Measurements from ENCODE around the gene WBP1L.
"Not testable (repeated sequence)": the region's sequence is repeated elsewhere in the genome, so short reads cannot be mapped to it uniquely, and the experiment has no call there.

Gene WBP1L

DNA sequence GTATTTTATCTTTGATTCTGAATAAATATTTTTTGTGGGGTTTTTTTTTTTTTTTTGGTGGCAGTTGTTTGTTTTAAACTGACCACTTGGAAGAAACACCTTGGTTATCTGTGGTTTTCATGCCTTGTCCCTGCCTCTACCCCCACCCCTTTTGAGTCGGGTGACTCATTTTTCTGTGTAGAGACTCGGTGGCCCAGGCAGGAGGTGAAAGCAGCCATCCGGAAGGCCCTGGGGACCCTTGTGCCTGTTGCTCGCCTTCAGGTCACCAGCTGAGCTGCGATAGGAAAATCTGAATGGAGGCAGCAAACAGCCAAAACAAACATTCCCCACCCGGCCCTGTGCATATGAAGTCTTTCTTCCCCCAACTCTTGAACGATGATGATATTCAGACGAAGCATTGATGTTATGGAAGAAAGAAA is 70.7 kb downstream of the WBP1L start:
- DNase-seq: no peak

DNA sequence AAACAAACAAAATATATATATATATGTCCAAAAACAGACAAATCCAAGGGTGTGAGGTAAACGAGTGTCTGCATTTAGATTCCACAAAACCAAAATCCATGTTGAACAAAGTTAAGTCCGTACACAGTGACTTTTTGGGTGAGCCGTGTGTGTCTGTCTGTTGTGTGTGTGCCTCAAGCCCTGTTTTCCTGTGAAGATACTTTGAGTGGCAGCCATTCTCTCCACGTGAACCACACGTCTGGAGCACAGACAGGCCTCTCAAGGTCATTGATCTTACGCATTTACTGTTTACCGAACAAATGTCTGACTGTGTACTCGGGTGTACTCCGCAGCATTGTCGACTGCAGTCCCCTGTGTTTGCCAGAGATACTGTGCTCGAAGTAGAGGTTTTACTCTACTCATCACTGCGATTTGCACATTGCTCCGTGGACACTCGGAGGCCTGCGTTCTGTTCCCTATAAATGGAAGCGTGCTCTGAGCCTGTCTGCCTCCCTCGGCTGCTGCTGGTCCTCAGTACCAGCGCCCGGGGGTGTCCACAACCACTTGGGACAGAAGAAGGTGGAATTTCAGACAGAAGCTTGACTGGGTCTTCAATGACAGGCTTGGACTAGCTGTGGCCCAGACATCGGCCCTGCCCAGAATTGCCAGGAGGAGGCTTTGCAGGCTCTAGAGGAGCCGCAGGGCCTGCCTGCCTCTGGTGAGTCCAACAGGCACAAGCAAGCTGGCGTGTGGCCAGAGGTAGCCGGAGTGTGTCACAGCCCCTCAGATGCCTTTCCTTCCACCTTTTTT is 71.3 kb downstream of the WBP1L start:
- no peak for DNase-seq

DNA sequence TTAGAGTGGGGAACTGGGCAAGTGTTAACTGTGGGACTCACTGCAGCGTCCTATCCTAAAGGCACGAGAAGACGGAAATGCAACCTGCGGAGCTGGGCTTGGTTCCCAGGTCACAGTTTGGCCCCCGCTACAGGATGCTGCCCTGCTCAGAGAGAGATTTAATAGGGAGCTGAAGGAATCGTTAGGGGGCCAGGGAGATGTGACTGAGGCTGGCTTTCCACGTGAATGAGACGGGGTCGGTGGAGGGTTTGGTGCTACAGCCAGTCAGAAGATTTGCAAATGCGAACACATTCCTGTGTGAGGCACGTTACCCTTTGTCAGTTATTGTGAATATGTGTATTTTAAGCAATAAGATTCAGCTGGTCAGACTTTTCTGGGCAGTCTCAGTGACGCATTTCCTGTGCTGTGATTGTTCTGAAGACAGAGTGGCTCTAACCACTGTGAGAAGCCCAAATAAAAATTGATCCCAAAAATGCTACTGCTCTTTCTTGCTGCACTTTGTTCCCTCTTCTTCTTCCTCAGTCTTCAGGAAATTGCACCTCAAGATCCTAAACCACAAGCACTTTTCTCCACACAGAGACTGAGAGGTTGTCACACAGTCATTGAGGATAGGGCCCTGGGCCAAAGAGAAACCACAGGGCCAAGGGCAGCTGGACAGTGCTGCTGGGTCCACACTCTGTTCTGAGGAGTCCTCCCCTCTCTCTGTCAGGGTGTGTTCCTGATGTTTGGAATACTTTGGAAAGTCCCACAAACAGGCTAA is 72.2 kb downstream of the WBP1L start:
- no peak for DNase-seq

DNA sequence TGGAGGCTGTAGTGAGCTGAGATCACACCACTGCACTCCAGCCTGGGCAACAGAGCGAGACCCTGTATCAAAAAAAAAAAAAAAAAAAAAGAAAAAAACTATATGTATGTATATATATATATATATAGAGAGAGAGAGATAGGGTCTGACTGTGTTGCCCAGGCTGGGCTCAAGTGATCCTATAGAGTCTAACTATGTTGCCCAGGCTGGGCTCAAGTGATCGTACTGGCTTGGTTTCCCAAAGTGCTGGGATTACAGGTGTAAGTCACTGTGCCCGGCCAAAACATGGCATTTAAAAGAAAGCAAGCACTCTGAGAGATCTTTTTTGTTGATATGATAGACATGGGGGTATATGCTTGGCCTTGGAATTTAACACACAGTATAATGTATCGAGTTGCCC is 73.4 kb downstream of the WBP1L start:
- DNase-seq: no peak

DNA sequence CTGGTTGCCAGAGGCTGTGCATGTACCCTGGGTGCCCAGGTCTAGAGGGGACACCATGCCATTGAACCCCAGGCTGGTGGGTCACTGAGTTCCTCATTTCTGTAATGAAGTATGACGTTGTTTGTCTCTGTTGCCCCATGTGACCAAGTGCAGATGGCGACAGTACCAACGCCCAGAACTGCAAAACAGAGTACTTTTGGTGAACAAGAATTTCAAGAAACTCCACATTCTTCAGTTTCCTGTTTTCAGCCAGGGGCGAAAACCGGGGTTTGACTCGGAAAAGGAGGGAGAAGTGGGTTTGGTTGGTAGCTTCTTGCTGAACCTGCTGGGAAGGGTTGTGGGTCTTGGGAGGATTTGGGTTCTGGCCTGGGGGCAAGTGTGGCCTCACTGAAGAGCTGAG is 75.3 kb downstream of the WBP1L start:
- no peak for DNase-seq

DNA sequence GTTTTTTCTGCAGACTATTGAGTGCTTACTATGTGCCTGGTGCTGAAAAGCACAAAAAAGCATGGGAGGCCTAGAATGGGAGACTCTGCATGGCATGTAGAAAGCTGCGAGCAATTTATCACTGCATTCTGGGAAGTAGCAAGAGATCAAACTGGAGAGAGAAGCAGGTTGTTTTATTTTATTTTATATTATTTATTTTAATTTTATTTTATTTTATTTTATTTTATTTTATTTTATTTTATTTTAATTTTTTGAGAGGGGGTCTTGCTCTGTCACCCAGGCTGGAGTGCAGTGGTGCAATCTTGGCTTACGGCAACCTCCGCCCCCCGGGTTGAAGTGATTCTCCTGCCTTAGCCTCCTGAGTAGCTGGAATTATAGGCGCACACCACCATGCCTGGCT is 76.3 kb downstream of the WBP1L start:
- DNase-seq: not testable (repeated sequence)

DNA sequence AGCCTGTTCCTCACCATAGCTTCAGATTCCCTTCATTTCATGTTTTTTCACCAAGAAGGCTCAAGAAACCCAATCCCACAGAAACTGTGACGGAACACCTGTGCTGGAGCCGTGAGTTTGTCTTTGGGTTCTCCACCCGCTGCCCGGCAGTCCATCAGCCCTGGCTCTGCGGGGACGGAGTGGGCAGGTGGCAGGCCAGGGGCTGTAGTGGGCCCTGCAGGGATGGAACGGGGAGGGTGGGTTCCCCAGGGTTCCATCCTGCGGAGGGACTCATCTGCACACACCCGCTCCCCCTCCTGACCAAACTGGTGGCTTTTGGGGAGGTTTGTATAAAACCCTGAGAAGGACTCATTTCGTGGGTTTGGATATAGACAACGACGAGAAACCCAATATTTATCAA is 78.5 kb downstream of the WBP1L start:
- DNase-seq: no peak

DNA sequence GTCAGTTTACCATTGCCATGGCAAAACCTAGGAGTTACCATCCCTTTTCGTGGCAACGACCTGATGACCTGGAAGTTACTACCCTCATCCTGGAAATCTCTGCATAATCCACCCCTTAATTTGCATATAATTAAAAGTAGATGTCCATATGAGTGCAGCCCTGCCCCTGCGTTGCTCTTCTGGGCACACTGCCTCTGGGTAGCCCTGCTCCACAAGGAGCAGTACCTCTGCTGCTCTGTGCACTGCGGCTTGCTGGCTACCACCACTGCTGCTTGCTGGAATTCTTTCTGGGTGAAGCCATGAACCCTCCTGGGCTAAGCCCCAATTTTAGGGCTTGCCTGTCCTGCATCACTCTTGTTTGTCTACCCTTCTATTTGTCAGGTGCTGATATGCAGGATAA is 80.9 kb downstream of the WBP1L start:
- no peak for DNase-seq

DNA sequence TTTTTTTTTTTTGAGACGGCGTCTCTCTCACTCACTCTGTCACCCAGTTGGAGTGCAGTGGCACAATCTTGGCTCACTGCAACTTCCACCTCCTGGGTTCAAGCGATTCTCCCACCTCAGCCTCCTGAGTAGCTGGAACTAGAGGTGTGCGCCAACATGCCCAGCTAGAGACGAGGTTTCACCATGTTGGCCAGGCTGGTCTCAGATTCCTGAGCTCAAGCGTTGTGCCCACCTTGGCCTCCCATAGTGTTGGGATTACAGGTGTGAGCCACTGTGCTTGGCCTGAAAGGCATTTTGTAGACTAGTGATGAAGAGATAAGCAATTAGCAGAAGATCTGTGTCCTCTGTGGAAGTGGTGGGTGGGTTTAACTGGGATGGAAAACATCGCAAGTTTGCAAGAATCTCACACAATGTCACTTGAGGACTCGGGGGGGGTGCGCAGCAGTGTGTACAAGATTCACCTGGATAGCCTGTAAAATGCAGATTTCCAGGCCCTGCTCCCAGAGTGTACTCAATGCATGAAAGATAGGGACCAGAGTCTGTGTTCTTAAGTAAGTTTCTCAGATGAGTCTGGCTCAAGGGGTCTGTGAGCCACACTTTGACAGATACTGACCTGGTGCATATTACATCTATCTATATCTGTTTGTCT is 82.5 kb downstream of the WBP1L start:
- no peak for DNase-seq

DNA sequence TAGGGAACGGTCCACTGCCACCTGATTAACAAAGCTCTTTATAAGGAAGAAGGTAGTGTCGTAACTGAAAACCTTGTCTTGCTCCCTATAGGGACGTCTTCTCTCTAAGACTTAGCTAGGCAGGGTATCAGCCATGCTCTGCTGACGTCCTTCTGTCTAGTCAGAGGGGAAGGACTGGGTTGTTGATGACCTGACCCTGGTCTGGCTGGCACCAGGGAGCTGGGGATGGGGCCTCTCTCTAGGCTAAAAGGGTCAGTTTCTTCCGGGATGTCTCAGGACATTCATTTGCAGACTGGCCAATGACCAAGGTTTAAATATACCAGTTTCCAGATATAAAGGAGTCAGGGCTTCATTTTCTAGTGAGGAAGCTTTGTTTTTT is 83.8 kb downstream of the WBP1L start:
- DNase-seq: no peak

DNA sequence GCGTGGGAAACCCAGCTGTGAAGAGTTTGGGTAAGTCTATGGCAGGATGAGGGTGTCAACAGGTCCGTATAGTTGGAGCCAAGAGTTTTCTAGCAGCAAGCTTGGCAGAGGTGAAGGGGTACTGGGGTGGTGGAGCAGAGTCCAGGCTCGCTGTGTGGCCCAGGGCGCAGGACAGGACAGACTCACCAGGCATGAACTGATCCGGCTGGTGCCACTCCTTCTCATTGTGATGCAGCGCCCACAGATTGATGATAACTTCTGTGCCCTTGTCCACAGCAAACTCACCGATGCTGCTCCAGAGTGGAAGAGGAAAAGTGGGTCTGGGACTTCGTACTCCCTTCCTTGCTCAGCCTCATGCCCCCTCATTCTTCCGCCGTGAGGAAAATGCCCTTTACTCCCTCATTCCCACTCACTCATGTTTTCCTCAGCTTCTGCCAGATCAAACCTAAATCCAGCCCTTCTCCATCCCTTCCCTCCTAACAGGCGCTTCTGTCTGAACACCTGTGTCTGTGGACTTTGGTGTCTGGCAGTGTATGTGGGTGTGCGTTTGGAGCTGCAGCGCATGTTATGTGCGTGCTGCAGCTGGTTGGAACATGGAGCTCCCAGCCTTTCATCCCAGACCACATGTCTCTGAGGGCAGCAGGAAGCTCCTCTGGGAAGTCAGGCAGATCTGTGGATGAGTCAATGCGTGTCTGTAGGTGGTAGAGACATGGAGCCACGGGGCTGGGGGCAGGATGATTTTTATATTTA is 87.7 kb downstream of the WBP1L start:
- no peak for DNase-seq

DNA sequence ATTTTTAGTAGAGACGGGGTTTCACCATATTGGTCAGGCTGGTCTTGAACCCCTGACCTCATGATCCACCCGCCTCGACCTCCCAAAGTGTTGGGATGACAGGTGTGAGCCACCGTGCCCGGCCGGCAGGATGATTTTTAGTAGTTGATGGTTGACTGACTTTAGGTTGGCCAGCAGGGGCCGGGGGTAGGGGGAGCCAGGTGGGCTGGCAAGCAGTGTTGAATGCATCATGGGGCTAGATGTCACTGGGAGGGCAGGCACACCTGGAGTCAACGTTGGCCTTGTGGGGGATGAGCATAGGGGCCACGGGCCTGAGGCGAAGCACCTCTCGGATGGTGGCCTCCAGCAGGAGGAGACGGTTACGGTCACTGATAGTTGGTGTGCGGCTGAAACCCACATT is 88.5 kb downstream of the WBP1L start:
- no peak for DNase-seq

DNA sequence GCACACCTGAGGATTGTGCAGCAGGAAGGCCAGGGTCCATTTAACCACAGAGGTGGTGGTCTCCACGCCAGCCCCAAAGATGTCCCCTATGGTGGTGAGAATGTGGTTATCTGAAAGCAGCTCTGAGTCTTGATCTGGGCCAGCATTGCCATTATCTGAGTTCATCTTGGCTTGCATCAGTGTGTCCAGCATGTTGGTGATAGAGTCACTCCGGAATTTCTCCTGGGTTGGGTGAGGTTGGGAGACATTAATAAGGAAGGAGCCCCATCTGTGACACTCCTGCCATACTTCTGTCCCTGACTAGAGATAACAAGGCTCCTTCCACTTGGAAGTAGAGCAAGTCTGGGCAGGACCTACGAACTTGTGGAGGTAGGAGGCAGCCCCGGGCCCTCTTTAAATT is 89.2 kb downstream of the WBP1L start:
- no peak for DNase-seq

DNA sequence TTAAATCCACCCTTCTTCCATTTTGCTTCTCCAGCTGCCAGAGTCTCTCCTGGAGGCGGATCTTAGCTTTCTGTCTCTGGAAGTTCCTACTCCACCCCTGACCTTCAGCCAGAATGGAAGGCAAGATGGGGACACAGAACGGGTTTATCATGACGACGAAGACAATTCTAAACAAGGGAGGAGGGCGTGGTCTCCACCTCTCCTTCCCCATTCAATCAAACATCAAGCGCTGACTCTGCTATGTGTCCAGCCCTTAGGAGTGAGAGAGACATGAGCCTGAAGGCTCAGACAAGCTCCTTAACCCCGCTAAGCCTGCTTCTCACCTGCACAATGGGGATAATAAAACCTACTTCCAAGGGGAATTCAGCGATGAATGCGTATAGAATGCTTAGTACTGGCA is 90.4 kb downstream of the WBP1L start:
- DNase-seq: no peak

DNA sequence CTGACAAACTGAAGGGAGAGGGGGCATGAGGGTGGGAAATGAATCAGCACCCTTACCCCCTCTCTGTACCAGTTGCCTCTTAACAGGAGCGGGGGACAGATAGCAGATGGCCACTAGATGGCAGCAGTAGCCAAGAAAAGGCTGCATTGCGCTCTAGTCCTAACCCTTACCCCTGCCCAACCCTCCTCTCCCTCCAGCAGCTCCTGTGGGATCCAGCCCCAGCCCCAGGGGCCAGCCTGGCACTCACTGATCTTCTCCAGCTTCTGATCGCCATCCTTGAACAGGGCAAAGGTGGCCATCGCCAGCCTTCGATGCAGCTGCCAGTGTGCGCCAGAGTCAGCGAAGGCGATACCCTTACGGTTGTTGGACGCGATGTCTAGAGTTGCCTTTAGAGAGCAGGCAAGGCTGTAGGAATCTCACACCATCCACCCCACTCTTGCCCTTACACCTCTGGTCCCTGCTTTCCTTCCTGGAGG is 91.3 kb downstream of the WBP1L start:
- peak; percentile 75 for DNase-seq

DNA sequence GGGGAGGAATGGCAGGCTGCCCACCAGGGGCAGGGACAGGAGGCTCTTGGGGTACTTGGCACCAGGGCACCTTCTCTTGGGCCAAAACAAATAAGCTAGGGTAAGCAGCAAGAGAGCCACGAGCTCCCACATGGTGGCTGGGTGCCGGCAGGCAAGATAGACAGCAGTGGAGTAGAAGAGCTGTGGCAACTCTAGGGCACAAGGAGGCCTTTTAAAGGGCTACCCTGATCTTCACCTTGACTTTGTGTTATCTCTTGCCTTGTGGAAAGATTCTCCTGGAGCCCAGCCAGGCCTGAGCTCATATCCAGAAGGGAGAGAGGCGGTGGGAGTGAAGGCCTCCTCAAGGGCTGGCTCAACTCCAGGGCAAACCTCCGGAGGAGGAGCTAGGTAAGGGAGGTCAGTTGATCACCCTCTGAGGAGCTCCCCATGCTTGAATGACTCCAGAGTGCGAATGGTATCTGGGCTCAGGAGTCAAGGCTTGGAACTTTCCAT is 93.5 kb downstream of the WBP1L start, which contains the start of gene CYP17A1:
Gene CYP17A1, minus strand, starts transcription at position 184 of the 492 bp plus-strand sequence. Its CDS starts 52 bp downstream, at position 132.
- no peak for DNase-seq

DNA sequence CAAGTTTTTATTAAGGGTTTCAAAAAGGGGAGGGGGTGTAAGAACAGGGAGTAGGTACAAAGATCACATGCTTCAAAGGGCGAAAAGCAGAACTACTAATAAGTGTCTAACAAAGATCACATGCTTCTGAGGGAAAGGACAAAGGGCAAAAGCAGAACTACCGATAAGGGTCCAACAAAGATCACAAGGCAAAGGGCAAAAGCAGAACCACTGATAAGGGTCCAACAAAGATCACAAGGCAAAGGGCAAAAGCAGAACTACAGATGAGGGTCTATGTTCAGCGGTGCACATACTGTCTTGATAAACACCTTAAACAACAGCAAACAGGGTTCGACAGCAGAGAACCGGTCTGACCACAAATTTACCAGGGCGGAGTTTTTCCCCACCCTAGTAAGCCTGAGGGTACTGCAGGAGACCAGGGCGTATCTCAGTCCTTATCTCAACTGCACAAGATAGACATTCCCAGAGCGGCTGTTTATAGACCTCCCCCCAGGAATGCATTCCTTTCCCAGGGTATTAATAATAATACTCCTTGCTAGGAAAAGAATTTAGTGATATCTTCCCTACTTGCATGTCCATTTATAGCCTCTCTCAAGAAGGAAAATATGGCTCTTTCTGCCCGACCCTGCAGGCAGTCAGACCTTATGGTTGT is 94.7 kb downstream of the WBP1L start:
- not testable (repeated sequence) for DNase-seq

DNA sequence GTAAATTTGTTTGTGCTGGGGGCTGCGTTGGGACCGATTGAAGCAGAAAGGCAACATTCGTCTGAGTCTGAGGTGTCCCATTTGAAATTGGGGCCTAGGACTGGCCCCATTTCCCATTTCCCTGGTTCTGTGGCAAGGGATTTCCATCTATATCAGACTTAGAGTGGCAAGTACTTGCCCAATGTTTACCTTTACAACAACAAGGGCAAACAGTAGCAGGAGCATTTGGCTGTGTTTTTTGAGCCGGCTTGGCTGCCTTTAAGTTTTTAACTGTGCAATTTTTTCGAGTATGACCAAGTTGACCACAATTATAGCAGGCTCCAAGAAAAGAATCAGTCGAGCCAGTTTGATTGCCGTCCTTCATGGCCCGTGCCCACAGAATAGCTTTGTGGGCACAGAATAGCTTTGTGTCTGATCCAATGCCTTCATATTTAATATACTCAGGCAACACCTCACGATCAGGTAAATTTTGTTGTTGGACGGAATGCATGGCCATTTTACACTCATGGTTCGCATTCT is 98.1 kb downstream of the WBP1L start:
- DNase-seq: no peak

DNA sequence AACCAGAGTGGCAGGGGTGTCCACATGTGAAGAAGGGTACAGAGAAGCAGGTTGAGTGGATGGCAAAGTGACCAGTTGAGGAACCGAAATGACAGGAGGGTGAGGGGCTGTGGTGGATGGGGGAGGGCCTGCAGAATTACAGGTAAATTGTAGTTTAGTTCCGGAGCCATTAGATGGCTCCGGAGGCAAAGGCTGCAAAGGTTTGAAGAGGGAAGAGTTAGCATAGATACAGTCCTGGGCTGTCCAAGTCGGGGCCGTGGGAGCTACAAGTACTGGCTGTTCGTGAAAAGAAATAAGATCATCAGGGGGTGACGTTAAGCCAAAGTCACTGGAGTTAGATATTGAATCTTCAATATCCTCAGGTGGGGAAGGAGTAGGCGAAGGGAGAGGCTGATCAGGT is 99.4 kb downstream of the WBP1L start:
- not testable (repeated sequence) for DNase-seq

DNA sequence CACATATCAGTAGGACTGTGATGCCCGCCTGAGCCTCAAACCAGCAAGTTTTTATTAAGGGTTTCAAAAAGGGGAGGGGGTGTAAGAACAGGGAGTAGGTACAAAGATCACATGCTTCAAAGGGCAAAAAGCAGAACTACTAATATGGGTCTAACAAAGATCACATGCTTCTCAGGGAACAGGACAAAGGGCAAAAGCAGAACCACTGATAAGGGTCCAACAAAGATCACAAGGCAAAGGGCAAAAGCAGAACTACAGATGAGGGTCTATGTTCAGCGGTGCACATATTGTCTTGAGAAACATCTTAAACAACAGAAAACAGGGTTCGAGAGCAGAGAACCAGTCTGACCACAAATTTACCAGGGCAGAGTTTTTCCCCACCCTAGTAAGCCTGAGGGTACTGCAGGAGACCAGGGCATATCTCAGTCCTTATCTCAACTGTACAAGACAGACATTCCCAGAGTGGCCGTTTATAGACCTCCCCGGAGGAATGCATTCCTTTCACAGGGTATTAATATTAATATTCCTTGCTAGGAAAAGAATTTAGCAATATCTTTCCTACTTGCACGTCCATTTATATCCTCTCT is 100.5 kb downstream of the WBP1L start:
- DNase-seq: not testable (repeated sequence)

DNA sequence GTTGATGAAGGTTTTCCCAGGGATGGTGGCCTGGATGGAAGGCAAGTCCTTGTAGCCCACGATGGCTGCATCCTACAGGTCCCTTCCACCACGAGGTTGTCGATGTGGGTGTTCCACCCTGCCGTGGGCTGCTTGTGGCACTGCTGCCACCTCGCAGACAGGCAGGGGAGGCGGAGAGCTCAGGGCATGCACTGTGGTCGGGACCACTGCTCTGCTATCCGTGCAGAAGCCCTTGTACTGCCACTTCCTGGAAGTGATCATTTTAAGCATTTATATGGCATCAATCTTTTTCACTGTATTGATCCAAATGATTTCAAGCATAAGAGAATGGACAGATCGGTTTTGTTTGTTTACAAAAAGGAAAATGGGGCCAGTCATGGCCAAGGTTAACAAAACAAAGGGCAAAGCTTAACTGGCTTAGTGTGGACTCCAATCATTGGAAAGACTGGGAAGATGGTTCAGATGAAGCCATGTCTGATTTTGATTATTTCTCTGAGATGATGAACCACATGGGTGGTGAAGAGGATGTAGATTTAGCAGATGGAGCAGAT is 101.7 kb downstream of the WBP1L start:
- DNase-seq: no peak

All from activated naive CD4-positive, alpha-beta T cell treated with Interleukin-2 at 50 U/mL for 16 hours (primary cell).